ENCODE data around the gene PLXNA4.

PLXNA4 gene

DNA sequence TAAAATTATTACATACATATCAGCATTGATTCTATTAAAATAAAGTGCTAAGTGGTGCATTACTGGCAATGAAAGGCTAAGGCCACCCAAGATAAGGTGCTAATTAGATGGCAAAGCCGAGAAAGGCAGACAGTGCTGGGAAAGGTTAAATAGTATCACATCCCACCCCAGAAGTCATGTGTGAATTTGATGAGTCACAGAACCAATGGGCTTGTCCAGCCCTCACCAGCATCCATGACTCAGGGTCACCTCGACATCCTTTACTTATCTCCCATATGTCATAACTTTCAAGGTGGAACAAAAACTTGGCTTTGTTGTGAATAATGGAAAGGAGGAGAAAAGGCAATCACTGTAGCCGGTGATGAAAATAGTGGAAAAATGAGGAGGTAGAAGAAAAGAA is 459.1 kb downstream of the PLXNA4 start:
- no peak for DNase-seq (ENCODE audit: low read depth in 2 of 2)

DNA sequence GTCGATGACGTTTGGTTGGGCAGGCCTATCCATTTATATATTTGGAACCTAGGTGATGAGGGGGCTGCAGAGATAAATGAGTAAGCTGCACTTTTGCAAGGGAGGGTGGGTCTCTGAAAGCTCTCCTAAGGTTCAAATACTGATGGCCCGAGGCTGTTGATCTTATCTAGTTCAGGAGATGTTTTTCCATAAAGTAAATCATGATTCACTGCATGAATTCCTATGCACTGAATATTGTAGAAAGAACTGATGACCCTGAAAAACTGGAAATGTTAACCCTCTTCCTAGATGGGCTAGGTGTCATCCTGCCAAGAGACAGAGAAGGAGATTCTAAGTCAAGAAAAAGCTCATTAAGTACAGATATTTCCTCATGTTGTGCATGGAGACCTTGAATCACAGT is 459.9 kb downstream of the PLXNA4 start:
- DNase-seq (ENCODE audit: low read depth in 2 of 2), result no peak

DNA sequence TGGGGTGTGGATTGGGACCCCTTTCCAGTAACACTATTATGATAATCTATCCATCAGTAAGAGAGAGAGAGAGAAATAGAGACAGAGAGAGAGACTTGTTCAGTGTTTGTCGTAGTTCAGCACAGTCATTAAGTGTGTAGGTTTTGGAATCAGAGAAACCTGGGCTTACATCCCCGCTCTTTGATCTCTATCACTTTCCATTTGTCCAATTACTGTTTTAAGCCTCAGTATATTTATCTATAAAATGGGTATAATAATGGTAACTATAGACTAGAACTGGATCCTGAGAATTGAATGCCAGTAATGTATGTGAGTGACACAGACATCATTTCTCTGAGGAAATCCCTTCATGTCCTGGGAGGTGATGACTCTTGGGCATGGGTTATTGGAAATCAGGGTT is 460.5 kb downstream of the PLXNA4 start:
- no peak for DNase-seq (ENCODE audit: low read depth in 2 of 2)

DNA sequence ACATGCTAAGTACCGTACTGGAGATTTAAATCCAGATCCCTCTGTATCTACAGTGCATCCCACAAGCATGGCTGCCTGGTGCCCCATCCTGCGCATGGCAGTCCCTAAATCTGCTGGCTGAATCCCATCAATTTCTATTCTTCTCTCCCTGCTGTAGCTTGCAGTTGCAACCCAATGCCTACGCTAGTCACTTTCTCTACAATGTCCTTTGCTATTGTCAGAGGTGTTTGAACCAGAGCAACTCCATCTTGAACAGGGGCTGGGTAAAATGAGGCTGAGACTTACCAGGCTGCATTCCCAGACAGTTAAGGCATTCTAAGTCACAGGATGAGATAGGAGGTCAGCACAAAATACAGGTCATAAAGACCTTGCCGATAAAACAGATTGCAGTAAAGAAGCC is 461.2 kb downstream of the PLXNA4 start:
- DNase-seq (ENCODE audit: low read depth in 2 of 2), result no peak

DNA sequence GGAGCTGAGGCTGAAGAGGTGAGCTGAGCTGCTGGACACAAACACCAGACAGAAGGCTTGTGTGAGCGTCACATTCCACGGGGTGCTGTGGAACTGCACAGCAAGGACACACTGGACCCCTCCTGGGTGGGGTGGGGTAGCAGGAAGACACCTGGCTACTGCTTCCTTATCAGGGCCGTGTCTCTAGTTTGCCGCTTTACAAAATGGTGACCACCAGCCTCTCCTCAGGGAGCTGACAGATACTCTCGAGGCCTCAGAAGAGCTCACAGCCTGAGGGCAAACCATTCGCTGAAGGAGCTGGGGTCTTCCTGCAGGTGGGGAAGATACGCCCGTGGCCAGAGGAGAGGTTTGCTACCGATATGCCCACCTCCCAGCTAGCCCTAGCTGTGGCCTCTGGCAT is 461.9 kb downstream of the PLXNA4 start:
- DNase-seq (ENCODE audit: low read depth in 2 of 2), result no peak

DNA sequence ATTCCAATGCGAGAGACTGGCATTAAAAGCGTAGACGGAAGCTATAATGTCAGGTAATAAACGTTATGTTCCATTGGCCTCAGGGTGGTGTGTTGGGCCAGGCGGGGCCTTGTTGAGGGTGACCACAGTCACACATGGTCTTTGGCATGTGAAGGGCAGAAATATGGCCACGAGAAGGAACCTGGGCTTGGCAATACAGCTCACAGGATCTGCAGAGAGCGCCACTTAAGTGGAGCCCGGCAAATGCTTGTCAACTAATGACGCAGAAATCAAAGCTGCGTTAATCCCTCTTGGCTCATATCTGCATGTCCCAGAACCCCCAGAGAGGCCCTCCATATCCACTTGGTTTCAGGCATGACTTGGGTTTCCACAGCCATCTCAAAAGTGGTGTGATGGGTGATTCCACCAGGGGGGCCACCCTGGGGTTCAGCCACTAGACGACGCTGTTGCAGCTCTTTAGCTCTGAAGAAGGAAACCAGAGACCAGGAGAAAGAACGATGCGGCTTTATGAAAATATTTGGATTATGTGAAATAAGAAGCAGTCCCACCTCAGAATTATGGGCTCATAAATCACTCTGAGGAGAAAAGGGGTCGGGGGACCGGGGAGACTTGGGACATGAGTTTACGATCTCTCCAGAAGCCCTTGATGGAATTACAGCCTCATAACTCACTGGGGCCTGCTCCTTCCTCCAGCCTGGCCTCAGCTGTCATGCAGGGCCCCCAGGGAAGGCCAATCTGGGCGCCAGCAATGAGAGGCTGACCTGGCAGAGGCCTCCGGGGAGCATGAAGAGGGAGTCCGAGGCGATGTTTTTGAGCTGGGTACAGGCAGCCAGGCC is 462.5 kb downstream of the PLXNA4 start:
- no peak for DNase-seq (ENCODE audit: low read depth in 2 of 2)

DNA sequence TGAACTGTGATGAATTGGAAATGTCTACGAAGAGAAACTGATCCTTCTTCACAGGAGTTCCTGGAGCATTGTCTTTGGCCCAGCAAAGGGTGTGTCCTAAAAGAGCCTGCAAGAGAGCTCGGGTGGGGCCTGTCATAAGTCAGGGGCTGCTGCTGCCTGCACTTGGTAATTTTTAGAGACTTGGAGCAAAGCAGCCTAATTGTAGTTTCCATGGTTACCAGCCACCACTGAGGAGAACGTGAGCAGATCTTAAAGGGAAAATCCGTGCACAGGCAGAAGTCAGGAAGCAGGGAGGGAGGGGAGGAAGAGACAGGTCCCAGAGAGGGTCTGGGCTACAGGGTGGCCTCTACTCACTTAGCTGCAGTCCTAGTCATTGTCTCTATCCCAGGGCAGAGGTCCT is 463.6 kb downstream of the PLXNA4 start:
- DNase-seq (ENCODE audit: low read depth in 2 of 2), result no peak

DNA sequence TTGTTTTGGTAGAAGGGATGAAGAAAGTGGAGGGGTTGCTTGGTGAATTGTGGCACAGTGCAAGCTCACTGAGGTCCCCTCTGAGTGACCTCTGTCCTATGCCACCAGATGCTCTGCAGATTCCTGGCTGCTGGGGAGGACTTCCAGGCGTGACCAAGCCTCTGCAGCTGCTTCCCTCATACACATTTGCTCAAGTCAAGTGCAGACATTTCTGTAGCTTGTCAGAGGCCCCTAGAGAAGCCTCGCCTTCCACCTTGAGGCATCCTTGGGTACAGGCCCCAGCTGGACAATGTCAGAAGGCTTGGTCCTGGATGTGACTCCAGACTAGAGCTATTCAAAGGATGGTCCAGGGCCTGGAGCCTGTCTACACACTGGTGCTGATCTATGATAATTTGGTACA is 464.2 kb downstream of the PLXNA4 start:
- DNase-seq (ENCODE audit: low read depth in 2 of 2), result no peak

DNA sequence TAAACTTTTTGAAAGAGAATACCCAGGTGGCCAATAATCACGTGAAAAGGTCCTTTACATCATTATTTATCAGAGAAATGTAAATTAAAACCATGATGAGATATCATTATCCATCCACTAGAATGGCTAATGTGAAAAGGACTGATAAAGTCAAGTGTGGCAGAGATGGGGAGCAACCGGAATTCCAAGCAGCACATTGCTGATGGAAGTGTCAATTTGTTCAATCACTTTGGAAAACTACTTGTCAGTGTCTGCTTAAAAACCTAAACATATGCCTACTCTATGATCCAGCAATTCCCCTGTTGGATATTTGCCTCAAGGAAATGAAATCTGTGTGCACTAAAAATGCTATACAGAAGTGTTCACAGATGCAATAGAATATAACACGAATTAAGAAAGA is 465.6 kb downstream of the PLXNA4 start:
- no peak for DNase-seq (ENCODE audit: low read depth in 2 of 2)

DNA sequence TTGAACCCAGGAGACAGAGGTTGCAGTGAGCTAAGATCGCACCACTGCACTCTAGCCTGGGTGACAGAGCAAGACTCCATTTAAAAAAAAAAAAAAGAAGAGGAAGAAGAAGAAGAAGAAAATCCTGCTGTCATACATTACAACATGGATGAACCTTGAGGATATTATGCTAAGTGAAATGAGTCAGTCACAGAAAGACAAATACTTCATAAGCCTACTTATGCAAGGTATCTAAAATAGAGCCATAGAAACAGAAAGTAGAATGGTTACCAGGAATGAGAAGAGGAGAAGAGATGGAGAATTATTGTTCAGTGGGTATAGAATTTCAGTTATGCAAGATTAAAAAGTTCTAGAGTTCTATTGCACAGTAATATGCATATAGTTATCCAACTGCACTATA is 466.5 kb downstream of the PLXNA4 start:
- no peak for DNase-seq (ENCODE audit: low read depth in 2 of 2)

DNA sequence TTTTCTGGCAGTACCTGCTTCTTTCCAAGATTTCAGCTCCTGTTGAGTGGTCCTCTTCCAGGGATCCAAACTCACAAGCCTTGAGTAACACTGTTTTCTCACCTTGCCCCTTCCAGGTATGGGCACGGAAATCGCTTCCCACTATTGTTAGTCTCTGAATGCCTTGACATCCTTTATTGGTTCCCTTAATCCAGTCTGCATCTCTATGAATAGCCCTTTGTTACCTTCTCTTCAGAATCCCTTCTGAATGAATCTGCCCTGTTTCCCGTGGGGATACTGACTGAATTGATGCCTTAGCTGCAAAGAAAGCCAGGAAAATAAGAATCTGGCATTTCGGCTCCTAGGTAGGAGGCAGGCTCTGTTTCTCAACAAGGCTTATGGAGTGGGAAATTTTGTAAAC is 467.7 kb downstream of the PLXNA4 start:
- no peak for DNase-seq (ENCODE audit: low read depth in 2 of 2)

DNA sequence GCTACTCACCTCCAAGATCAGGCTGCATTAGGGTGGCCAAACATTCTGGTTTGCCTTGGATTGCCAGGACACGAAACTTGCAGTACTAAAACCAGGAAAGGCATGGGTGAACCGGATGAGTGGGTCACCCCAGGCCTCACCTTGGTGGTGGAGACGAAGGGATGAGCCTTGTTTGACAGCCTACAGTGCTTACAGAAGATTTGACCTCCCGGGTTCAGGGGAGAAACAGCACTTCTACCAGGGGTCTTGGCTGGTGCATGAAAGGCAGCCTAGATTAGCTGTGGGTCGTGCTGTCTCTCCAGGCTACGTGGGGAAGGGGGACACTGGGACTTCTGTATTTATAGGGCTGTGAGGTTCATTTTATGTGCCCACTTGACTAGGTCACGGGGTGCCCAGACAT is 469.8 kb downstream of the PLXNA4 start:
- no peak for DNase-seq (ENCODE audit: low read depth in 2 of 2)

DNA sequence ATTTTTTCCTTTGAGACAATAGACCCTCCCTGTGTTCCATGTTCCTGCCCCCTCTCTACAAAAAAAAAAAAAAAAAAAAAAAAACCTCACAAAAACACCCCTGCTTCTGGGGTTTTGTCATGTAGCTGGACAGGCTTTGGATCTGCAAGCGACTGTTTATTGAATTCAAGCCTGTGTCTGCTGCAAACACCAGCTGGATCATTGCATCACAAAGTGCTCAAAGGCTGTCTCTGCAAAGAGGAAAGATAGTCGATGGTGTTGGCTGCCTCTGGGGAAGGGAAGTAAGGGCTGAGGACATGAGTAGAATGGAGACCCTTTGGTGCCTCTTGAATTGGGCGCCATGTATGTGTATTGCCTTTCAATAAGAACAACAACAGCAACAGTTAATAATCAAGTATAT is 471.2 kb downstream of the PLXNA4 start:
- no peak for DNase-seq (ENCODE audit: low read depth in 2 of 2)

DNA sequence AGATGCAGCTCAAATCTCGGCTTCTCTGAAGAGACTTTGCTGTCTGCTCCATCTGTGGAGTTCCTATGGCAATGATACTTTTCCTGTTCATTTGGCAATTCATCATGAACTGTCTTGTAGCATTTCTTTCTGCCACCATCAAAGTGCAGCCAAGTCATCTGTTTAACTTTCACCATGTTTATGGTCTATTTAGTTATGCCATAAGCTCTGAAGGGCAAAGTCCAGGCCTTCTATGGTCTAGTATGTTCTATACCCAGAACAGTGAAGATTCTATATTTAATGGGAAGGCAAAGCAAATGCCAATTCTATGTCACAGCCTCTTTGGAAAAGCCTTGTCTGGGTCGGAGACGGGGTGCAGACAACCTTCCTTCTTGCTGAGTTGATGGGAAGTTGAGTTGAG is 472.6 kb downstream of the PLXNA4 start:
- DNase-seq (ENCODE audit: low read depth in 2 of 2), result no peak

DNA sequence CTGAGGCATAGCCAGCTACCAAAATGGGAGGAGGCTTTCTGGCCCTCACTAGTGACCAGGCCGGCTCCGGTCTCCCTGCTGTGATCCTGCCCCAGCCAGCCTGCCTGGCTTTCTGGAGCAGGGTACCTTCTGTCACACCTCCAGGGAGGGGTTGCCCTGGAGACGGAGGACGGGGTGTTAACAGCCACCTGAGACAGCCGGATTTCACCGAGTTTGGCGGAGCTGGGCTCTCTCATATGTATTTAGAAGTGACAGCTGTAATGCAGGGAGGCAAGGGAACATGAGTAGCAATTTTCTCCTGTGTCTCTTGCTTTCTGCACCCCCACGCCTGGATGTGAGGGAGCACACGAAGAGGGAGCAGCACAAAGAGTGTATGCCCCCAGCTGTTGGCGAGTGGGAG is 473.3 kb downstream of the PLXNA4 start:
- DNase-seq (ENCODE audit: low read depth in 2 of 2), result no peak

DNA sequence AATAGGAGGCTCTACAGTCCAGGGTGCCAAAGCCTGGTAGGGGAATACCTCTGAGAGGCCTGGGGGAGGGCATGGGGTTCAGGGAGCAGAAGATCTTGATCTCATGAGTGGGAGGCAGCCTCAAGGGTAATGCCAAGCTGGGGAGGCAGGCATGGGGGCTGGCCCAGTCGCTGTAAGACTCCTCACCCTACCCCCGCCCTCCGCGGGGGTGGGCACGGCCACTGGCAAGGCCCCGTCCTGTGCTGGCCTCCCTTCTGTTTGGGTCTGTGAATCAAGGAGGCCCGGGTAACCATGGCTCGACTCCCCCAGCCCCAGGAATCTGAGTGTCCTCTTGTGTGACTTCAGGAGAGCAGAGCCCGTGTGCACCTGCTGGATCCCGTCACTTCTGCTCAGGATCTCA is 473.9 kb downstream of the PLXNA4 start:
- DNase-seq (ENCODE audit: low read depth in 2 of 2), result no peak

DNA sequence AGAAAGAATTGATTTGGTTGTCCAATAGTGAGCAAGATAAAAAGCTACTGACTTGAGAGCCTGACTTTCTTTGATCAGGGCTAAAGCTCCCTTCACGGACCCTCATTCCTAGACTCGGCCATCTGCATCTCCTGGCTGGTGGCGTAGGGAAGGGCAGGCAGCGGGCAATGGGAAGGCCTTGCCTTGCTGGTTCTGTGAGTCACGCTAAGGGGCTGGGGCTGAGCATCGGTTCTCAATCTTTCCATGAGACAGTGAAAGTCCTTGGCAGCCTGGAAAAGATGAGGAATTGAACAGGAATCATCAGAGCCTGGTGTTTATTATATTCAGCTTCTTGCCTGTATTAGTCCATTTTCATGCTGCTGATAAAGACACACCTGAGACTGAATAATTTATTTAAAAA is 475.3 kb downstream of the PLXNA4 start:
- DNase-seq (ENCODE audit: low read depth in 2 of 2), result no peak

DNA sequence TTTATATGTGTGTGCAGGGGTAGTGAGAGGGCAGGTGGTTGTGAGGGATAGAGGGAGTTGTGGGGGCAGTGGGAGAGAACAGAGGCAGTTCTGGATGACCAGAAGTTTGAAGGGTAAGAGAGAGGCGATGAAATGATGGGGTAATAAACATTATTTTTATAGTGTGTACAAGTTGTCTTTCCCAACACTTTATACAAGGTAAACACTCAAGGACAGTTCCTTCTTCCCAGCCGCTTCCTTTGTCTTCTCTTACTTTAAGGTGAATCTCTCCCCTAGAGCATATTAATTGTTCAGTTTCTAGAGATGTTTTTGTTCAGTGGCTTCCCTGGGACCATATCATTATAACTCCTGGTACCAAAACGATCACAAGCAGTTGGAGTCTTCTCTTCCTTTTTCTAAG is 475.8 kb downstream of the PLXNA4 start:
- DNase-seq (ENCODE audit: low read depth in 2 of 2), result no peak

DNA sequence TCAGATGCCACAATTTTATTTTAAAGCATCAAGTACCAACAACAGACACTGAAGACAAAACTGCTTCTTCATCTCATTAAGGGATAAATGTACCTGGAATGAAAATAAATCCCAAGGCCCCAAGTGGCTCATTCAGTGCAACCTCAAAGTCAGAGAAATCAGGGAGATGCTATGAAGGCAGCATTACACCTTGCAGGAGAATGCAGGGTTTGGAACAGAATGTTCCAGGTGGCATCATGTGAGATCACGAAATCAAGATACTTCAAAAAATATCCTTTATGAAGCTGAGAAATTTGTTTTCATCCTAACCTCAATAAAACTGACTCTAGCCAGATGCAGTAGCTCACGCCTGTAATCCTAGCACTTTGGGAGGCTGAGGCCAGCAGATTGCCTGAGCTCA is 477.1 kb downstream of the PLXNA4 start:
- no peak for DNase-seq (ENCODE audit: low read depth in 2 of 2)

DNA sequence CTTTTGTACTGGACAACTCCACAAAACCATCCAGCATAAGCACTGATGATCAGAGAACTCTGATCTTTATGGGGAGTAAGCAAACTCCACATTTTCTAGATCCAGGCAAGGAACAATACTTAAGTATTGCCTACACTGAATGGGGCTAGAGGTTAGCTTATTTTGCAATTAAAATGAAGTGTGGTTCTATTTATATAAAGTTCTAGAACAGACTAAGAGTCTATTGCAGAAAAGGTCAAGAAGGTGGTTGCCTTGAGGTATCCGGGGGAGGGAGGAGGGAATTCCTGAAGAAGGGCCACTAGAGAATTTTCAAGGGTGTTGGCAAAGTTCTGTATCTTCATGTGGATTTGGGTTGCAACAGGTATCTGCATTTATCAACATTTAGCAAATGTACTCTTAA is 477.9 kb downstream of the PLXNA4 start:
- no peak for DNase-seq (ENCODE audit: low read depth in 2 of 2)

DNA sequence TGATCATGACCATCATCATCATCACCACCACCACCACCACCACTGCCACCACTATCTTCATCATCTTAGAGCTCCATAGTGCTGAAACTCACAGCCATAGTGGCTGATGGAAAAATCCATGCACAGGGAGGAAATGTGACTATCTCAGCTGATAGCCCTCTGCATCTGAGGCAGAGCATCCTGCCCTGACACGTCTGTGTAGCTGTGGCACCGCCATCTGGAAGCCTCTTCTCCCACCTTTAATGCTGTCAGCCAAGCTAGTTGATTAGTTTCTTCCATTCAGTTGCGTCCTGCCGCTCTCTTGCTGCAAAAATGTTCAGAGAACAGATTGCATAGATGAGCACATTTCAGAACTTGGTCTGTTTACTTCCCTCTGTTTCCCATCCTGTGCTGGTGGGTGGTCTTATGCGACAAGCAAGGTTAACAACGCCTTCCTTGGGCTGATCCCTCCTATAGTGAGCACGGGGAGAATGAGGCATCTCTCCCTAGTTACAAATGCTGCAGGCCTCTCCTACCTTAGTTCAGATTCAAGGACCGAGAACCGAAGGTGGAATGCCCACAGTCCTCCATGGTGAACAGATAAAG is 478.6 kb downstream of the PLXNA4 start:
- DNase-seq (ENCODE audit: low read depth in 2 of 2), result no peak

DNA sequence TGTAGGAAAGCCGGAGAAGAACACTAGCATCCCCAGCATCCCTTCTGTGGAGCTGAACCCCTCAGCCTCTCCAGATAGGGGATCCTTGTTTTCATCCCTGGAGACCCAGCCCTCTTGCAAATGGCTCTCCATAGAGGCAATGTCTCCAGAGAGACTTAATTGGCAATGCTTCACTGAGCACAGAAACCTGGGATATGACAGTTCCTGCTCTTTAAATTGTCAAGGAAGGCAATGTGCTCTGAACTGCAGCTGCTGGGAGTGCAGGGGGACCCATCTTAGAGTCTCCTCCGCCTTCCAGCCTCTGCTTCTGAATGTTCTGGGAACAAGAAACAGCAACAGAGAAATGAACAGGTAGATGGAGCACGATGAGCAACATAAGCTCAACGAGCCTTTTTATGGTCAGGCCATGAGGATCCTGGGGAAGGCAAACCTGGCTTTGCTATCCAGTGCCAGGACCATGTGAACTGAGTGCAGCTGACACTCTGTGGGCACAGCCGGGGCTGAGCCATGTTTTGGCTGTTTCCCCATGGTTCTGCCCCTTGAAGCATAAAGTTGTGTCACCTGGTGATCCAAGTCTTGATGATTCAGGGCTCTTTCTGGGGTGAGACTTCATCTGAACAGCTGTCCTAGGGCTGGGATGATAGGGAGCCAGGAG is 481.0 kb downstream of the PLXNA4 start:
- DNase-seq (ENCODE audit: low read depth in 2 of 2), result no peak

DNA sequence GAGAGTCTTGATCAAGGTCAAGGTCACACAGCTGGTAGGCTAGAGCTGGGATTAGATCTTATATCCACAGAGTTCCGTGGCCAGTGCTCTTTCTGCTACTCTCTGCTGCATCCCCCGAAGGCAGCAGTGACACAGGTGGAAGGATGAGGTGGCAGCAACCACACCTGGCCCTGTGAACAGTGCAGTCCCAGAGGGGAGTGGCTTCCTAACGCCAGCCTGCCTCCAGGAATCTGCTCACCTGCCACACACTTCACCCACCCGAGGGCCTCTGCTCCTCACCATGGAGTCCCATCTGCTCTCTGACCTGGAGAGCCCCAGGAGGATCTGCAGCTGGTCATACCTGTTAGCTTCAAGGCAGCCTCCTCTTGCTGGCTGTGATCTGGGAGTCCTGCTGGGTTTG is 484.2 kb downstream of the PLXNA4 start:
- DNase-seq (ENCODE audit: low read depth in 2 of 2), result no peak
